Measurements from ENCODE around the gene NDUFS4.

Gene NDUFS4

DNA sequence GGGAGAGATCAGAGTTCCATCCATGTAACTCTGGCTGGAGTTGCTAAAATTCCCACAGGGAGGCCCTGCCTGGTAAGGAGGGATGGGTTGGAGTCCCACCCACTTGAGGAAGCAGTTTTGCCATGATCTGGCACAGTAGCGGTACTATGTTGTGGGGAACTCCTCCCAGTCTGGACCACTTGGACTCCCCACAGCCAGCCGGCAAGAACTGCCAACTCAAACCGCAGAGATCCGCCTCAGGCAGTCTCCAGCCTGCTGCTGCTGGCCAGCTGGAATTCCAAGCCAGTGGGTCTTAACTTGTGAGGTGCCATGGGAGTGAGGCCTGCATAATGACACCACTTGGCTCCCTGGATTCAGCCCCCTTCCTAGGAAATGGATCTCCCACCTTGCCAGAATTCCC, 151.9 kb downstream of the NDUFS4 start:
- H3K4me3 ChIP-seq (ENCODE audit: low read length): no peak overlapping the region
- TF ChIP-seq, protein P1, sequence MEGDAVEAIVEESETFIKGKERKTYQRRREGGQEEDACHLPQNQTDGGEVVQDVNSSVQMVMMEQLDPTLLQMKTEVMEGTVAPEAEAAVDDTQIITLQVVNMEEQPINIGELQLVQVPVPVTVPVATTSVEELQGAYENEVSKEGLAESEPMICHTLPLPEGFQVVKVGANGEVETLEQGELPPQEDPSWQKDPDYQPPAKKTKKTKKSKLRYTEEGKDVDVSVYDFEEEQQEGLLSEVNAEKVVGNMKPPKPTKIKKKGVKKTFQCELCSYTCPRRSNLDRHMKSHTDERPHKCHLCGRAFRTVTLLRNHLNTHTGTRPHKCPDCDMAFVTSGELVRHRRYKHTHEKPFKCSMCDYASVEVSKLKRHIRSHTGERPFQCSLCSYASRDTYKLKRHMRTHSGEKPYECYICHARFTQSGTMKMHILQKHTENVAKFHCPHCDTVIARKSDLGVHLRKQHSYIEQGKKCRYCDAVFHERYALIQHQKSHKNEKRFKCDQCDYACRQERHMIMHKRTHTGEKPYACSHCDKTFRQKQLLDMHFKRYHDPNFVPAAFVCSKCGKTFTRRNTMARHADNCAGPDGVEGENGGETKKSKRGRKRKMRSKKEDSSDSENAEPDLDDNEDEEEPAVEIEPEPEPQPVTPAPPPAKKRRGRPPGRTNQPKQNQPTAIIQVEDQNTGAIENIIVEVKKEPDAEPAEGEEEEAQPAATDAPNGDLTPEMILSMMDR (IDR thresholded peaks at IDR 0.05; ENCODE audit: insufficient read depth, low read depth, low read length, missing control alignments): no peak

DNA sequence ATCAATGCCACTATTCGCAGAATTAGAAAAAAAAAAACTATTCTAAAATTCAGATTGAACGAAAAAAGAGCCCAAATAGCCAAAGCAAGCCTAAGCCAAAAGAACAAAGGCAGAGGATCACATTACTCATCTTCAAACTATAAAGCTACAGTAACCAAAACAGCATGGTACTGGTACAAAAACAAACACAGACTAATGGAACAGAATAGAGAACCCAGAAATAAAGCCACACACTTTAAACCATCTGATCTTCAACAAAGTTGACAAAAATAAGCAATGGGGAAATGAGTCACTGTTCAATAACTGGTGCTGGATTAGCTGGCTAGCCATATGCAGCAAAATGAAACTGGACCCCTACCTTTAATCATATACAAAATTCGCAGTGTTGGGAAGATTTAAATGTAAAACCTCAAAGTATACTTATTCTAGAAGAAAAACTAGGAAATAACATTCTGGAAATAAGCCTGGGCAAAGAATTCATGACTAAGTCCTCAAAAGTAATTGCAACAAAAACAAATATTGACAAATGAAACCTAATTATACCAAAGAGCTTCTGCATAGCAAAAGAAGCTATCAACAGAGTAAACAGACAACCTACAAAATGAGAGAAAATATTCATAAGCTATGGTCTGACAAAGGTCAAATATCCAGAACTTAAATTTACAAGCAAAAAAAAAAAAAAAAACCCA, 153.7 kb downstream of the NDUFS4 start:
- TF ChIP-seq, protein P1 (IDR thresholded peaks at IDR 0.05; ENCODE audit: insufficient read depth, low read depth, low read length, missing control alignments): no peak
- DNase-seq (ENCODE audit: low read depth): no peak
- H3K4me3 ChIP-seq (ENCODE audit: low read length): no peak overlapping the region

More for the DNA sequence above, 151.9 kb downstream of the NDUFS4 start:
- peak; percentile 10 for DNase-seq (ENCODE audit: low read depth)

DNA sequence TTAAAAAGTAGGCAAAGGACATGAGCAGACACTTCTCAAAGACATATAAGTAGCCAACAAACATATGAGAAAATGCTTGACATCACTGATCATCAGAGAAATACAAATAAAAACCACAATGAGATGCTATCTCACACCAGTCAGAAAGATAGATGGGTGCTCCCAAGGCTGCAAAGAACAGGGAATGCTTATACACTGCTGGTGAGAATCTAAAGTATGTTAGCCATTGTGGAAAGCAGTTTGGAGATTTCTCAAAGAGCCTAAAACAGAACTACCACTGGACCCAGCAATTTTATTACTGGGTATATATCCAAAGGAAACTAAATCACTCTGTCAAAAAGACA, 154.2 kb downstream of the NDUFS4 start:
- no peak for DNase-seq (ENCODE audit: low read depth)
- H3K4me3 ChIP-seq (ENCODE audit: low read length): no peak overlapping the region
- TF ChIP-seq, protein P1 (IDR thresholded peaks at IDR 0.05; ENCODE audit: insufficient read depth, low read depth, low read length, missing control alignments): no peak

DNA sequence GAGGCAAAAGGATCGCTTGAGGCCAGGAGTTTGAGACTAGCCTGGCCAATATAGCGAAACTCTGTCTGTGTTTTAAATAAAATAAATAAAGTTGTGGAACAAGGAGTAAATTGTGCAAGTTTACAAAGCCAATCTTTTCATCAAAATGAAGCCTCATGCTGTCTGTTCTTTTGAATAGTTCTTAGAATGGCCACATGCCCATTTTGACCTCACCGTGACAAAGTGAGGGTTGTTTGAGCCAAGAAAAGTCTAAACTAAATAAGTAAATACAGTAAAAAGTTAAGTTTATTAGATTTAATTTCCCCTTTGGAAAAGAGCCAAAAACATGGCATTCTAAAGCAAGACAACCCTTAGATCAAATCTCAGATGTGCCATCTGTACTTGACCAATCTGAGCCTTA, 165.7 kb downstream of the NDUFS4 start:
- no peak for DNase-seq (ENCODE audit: low read depth)
- H3K4me3 ChIP-seq (ENCODE audit: low read length): no peak overlapping the region
- TF ChIP-seq, protein P1 (IDR thresholded peaks at IDR 0.05; ENCODE audit: insufficient read depth, low read depth, low read length, missing control alignments): no peak

DNA sequence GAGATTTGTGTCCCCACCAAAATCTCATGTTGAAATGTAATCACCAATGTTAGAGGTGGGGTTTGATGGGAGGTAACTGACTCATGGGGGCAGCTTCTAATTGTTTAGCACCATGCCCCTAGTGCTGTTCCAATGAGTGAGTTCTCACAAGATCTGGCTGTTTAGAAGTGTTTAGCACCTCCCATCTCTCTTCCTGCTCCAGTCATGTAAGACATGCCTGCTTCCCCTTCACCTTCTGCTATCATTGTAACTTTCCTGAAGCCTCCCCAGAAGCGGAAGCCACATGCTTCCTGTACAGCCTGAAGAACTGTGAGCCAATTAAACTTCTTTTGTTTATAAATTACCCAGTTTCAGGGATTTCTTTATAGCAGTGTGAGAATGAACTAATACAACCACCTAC, 170.5 kb downstream of the NDUFS4 start:
- DNase-seq (ENCODE audit: low read depth): no peak
- no peak overlapping the region for H3K4me3 ChIP-seq (ENCODE audit: low read length)
- TF ChIP-seq, protein P1 (IDR thresholded peaks at IDR 0.05; ENCODE audit: insufficient read depth, low read depth, low read length, missing control alignments): no peak

All from epithelial cell of esophagus (primary cell).